Naive thymus-derived CD4-positive, alpha-beta T cell (primary cell): ENCODE results near the gene ACO1. TPM values are rescaled to one million over a fixed set of nuclear protein-coding genes. Genes with fewer than 3 reads are reported as not detected.

Experiments used
- ATAC-seq: fragments of 150-1000 bp; cut with Tn5 transposase; 2 replicates; pipeline ENCODE4 v1.10.0; 2021; ENCODE audit warnings: mild to moderate bottlenecking, moderate library complexity
- CTCF ChIA-PET: fragments of 350-600 bp; sonication (Branson Sonifier 250); formaldehyde crosslinking; loops from one replicate; lab custom pipeline; 2021; ENCODE audit warnings: antibody characterized with exemption; lab: Charles Lee
- POLR2A ChIA-PET: fragments of 350-600 bp; sonication (Branson Sonifier 250); formaldehyde crosslinking; loops from one replicate; lab custom pipeline; 2021; ENCODE audit warnings: antibody characterized with exemption, inconsistent platforms; lab: Charles Lee
- DNase-seq, 9 donors: peaks; one replicate each; pipeline versions ENCODE4 v3.0.0 to v3.0.0-alpha.2; 2020 to 2022; ENCODE audit warnings: mixed read lengths in 1 of 9
- H3K27ac ChIP-seq: one replicate; pipeline ENCODE4 v1.7.0; 2013; ENCODE audit warnings: mild to moderate bottlenecking, low read depth, low read length, moderate library complexity
- H3K27me3 ChIP-seq, 2 donors: one replicate each; pipeline ENCODE4 v1.7.0; 2013; ENCODE audit warnings: low read length in 2 of 2, mild to moderate bottlenecking in 2 of 2, moderate library complexity in 2 of 2; ENCODE audit not compliant: control insufficient read depth in 2 of 2, insufficient read depth in 2 of 2
- H3K36me3 ChIP-seq, 3 experiments: 1 replicate in 2 of 3; 2 replicates in 1 of 3; pipeline ENCODE4 v1.7.0; 2013; ENCODE audit warnings: low read length in 3 of 3, mild to moderate bottlenecking in 3 of 3, moderate library complexity in 1 of 3; ENCODE audit not compliant: insufficient read depth in 3 of 3, control insufficient read depth in 2 of 3
- H3K4me1 ChIP-seq, 2 donors: one replicate each; pipeline ENCODE4 v1.7.0; 2013; ENCODE audit warnings: low read length in 2 of 2, mild to moderate bottlenecking in 2 of 2, moderate library complexity in 1 of 2; ENCODE audit not compliant: control insufficient read depth in 2 of 2, insufficient read depth in 2 of 2
- H3K4me3 ChIP-seq: 2 replicates; pipeline ENCODE4 v1.7.0; 2013; ENCODE audit warnings: mild to moderate bottlenecking, low read length
- H3K9me3 ChIP-seq, 3 experiments: 1 replicate in 2 of 3; 2 replicates in 1 of 3; pipeline ENCODE4 v1.7.0; 2013; ENCODE audit warnings: low read length in 3 of 3; ENCODE audit not compliant: control insufficient read depth in 2 of 3
- H3K27ac Mint-ChIP-seq, 9 donors: one replicate each; pipeline ENCODE4 v1.8.0; 2020 to 2022; ENCODE audit warnings: mixed read lengths in 9 of 9, mild to moderate bottlenecking in 8 of 9, moderate library complexity in 5 of 9, inconsistent platforms in 2 of 9
- H3K27me3 Mint-ChIP-seq, 5 donors: one replicate each; pipeline ENCODE4 v1.8.0; 2021 to 2022; ENCODE audit warnings: mixed read lengths in 5 of 5, mild to moderate bottlenecking in 1 of 5
- H3K36me3 Mint-ChIP-seq, 5 donors: one replicate each; pipeline ENCODE4 v1.8.0; 2020 to 2022; ENCODE audit warnings: mixed read lengths in 5 of 5, mild to moderate bottlenecking in 3 of 5, inconsistent platforms in 1 of 5
- H3K4me1 Mint-ChIP-seq, 7 donors: one replicate each; pipeline ENCODE4 v1.8.0; 2020 to 2022; ENCODE audit warnings: mixed read lengths in 7 of 7, mild to moderate bottlenecking in 3 of 7, inconsistent platforms in 1 of 7
- H3K4me3 Mint-ChIP-seq, 10 donors: one replicate each; pipeline ENCODE4 v1.8.0; 2020 to 2022; ENCODE audit warnings: mild to moderate bottlenecking in 10 of 10, mixed read lengths in 10 of 10, moderate library complexity in 6 of 10, inconsistent platforms in 2 of 10
- H3K9me3 Mint-ChIP-seq, 11 donors: one replicate each; pipeline ENCODE4 v1.8.0; 2020 to 2022; ENCODE audit warnings: mixed read lengths in 11 of 11, mild to moderate bottlenecking in 4 of 11, inconsistent platforms in 1 of 11, moderate library complexity in 1 of 11
- intact Hi-C, 2 donors: fragments of 100-400 bp; cut with micrococcal nuclease; formaldehyde crosslinking; loops; one replicate each; pipeline ENCODE4 v1.15.1; 2023
- polyA plus RNA-seq, 2 donors: library from polyadenylated mRNA; unstranded; fragments of 300-500 nt; fragmentation: Illumina TruSeq; gene quantifications; one replicate each; pipeline ENCODE4 v1.2.3, GENCODE V29; 2021
- total RNA-seq, 6 experiments: library from RNA in 5 of 6; stranded (reverse) in 5 of 6; gene quantifications; 1 replicate in 5 of 6; 2 replicates in 1 of 6; pipeline ENCODE4 v1.2.3 and lab custom pipeline; 2021 to 2026

Gene ACO1
- total and polyA plus RNA-seq, 7 experiments from 2014 or later: 4.7 to 12.3 (median 9.6) TPM

GRCh38 chr9:32486839-32487562, 102.6 kb downstream of the ACO1 start:
- H3K27ac Mint-ChIP-seq: peak overlapping the region in 3 of 9 donors; percentile 4 to 56 (median 4)
- H3K4me3 ChIP-seq: no peak overlapping the region
- no peaks in the 10 kb centered on the region for H3K27me3 ChIP-seq
- POLR2A ChIA-PET: no interaction called here
- CTCF ChIA-PET: interaction anchor here (0.7 kb wide), 1 partner anchor 1516 kb away, joined by 3 read pairs; no protein-coding TSS in a partner anchor
- H3K36me3 ChIP-seq: peaks cover 9 to 85% (median 37%) of the 10 kb centered on the region in 3 experiments
- H3K9me3 Mint-ChIP-seq: no peaks in the 10 kb centered on the region
- no peak for DNase-seq
- peaks cover 22 to 71% (median 51%) of the 10 kb centered on the region in 5 donors for H3K36me3 Mint-ChIP-seq
- no peaks in the 10 kb centered on the region for H3K4me1 ChIP-seq
- no peaks in the 10 kb centered on the region for H3K9me3 ChIP-seq
- no peak overlapping the region for H3K4me3 Mint-ChIP-seq
- peaks cover 0 to 8% (median 0%) of the 10 kb centered on the region in 7 donors for H3K4me1 Mint-ChIP-seq
- ATAC-seq: no peak
- no peak overlapping the region for H3K27ac ChIP-seq
- intact Hi-C loops: no loop called here
- no peaks in the 10 kb centered on the region for H3K27me3 Mint-ChIP-seq

DNA sequence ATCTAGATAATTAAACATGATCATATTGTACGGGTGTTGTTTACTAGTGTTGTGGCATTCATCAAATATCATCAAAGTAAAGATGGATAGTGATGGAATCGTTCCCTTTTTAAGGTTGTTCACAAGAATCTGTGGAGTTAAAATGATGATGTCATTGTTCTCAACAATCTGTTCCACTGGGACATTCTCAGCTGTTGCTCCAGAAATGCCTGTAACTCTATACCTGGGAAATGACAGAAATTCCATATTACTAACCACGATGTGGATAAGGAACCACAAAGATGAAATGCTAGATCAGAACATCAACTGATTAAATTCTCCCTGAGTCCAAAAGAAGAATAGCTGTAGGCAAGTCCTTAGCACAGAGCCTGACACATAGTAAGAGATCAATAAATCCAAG, 103.5 kb downstream of the ACO1 start:
- Histone ChIP-seq H3K4me1 (no peaks in the 10 kb centered on the region), H3K36me3 (peaks cover 15 to 82% (median 37%) of the 10 kb centered on the region in 3 experiments), H3K4me3 (no peak overlapping the region), H3K27ac (no peak overlapping the region), H3K27me3 (no peaks in the 10 kb centered on the region), H3K9me3 (no peaks in the 10 kb centered on the region)
- no peaks in the 10 kb centered on the region for H3K9me3 Mint-ChIP-seq
- H3K4me3 Mint-ChIP-seq: no peak overlapping the region
- H3K36me3 Mint-ChIP-seq: peaks cover 20 to 67% (median 47%) of the 10 kb centered on the region in 5 donors
- peaks cover 0 to 8% (median 0%) of the 10 kb centered on the region in 7 donors for H3K4me1 Mint-ChIP-seq
- ATAC-seq (no peak), DNase-seq (no peak)
- ChIA-PET CTCF (no interaction called here), POLR2A (interaction anchor here (0.6 kb wide), 1 partner anchor 32 kb away, joined by 4 read pairs; no protein-coding TSS in a partner anchor)
- H3K27me3 Mint-ChIP-seq: no peaks in the 10 kb centered on the region
- intact Hi-C loops: no loop called here
- no peak overlapping the region for H3K27ac Mint-ChIP-seq

- Histone ChIP-seq H3K4me3 (no peak overlapping the region), H3K9me3 (no peaks in the 10 kb centered on the region), H3K27ac (no peak overlapping the region), H3K27me3 (no peaks in the 10 kb centered on the region), H3K4me1 (no peaks in the 10 kb centered on the region), H3K36me3 (peaks cover 10 to 60% (median 30%) of the 10 kb centered on the region in 3 experiments)
- Mint-ChIP-seq H3K36me3 (peaks cover 10 to 53% (median 36%) of the 10 kb centered on the region in 5 donors), H3K4me1 (peaks cover 0 to 1% (median 0%) of the 10 kb centered on the region in 7 donors), H3K4me3 (no peak overlapping the region), H3K27ac (peak overlapping the region in 2 of 9 donors; percentile 14 to 39), H3K27me3 (no peaks in the 10 kb centered on the region), H3K9me3 (no peaks in the 10 kb centered on the region)
- intact Hi-C loops: loop anchor here (2.0 to 5.0 kb wide), 2 partner anchors 34 to 37 kb away; partner anchors contain the start of gene RIGI (in 1 of the 2)
- CTCF ChIA-PET: interaction anchor here (1.1 kb wide), 1 partner anchor 112 kb away, joined by 6 read pairs; no protein-coding TSS in a partner anchor
- ATAC-seq: no peak
- POLR2A ChIA-PET: no interaction called here
- no peak for DNase-seq
Measured at GRCh38 chr9:32490601-32491000, 106.2 kb downstream of the ACO1 start.

DNA sequence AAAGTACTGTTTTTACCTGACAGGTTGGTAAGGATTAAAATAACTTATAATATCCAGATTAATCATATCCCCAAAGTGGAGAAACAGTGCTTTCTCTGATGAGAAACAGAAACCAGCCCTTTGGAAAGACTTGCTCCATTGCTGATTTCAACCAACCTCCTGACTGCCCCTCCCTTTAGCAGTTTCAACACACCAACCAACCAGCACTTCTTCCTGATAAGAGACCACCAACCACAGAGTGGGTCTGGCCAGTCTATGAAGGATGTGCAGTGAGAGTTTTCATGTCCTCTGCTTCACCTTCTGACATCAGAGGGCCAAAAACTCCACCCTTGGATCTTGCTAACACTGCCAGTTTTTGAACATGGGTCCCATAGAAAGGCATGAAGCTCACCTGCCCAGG, 113.5 kb downstream of the ACO1 start:
- H3K4me1 ChIP-seq: no peaks in the 10 kb centered on the region
- CTCF ChIA-PET: no interaction called here
- no peak overlapping the region for H3K4me3 ChIP-seq
- no peaks in the 10 kb centered on the region for H3K9me3 ChIP-seq
- no peak overlapping the region for H3K27ac ChIP-seq
- intact Hi-C loops: no loop called here
- H3K36me3 ChIP-seq: peaks cover 6 to 41% (median 12%) of the 10 kb centered on the region in 3 experiments
- DNase-seq (no peak), ATAC-seq (no peak)
- Mint-ChIP-seq H3K27me3 (no peaks in the 10 kb centered on the region), H3K27ac (peak overlapping the region in 3 of 9 donors; percentile 19 to 83 (median 23)), H3K4me1 (peaks cover 0 to 10% (median 4%) of the 10 kb centered on the region in 7 donors), H3K4me3 (no peak overlapping the region), H3K36me3 (peaks cover 5 to 47% (median 30%) of the 10 kb centered on the region in 5 donors), H3K9me3 (no peaks in the 10 kb centered on the region)
- POLR2A ChIA-PET: no interaction called here
- H3K27me3 ChIP-seq: no peaks in the 10 kb centered on the region

DNA sequence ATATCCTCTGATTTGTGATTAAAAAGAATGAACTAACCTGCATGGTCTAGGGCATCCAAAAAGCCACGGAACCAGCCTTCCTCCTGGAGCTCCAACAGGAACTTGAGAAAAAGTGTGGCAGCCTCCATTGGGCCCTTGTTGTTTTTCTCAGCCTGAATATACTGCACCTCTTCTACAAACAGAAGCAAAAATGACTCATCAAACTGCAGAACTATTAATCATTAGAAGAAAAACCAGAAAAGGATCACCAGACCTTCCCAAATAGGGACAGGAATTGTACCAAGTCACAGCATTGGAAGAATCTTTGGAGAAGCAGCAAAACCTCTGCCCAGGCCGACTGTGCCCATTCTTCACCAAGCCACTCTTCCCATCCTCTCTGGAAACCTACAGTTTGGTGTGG, 116.3 kb downstream of the ACO1 start:
- H3K27ac Mint-ChIP-seq: peak overlapping the region in 1 of 9 donors; percentile 26
- Histone ChIP-seq H3K27me3 (no peaks in the 10 kb centered on the region), H3K36me3 (peaks cover 6 to 42% (median 12%) of the 10 kb centered on the region in 3 experiments), H3K4me3 (no peak overlapping the region), H3K9me3 (no peaks in the 10 kb centered on the region), H3K4me1 (no peaks in the 10 kb centered on the region), H3K27ac (no peak overlapping the region)
- ChIA-PET POLR2A (no interaction called here), CTCF (no interaction called here)
- H3K4me3 Mint-ChIP-seq: no peak overlapping the region
- H3K4me1 Mint-ChIP-seq: peaks cover 0 to 18% (median 8%) of the 10 kb centered on the region in 7 donors
- H3K27me3 Mint-ChIP-seq: no peaks in the 10 kb centered on the region
- intact Hi-C loops: no loop called here
- ATAC-seq (no peak), DNase-seq (no peak)
- H3K9me3 Mint-ChIP-seq: no peaks in the 10 kb centered on the region
- H3K36me3 Mint-ChIP-seq: peaks cover 5 to 43% (median 28%) of the 10 kb centered on the region in 5 donors

- DNase-seq: no peak
- peaks cover 5 to 32% (median 20%) of the 10 kb centered on the region in 5 donors for H3K36me3 Mint-ChIP-seq
- no peaks in the 10 kb centered on the region for H3K9me3 ChIP-seq
- CTCF ChIA-PET: no interaction called here
- no peak for ATAC-seq
- H3K9me3 Mint-ChIP-seq: no peaks in the 10 kb centered on the region
- peaks cover 0 to 24% (median 11%) of the 10 kb centered on the region in 7 donors for H3K4me1 Mint-ChIP-seq
- H3K27me3 Mint-ChIP-seq: no peaks in the 10 kb centered on the region
- no peak overlapping the region for H3K4me3 Mint-ChIP-seq
- POLR2A ChIA-PET: no interaction called here
- H3K27ac Mint-ChIP-seq: peak overlapping the region in 4 of 9 donors; percentile 14 to 65 (median 30)
- peaks cover 6 to 33% (median 12%) of the 10 kb centered on the region in 3 experiments for H3K36me3 ChIP-seq
- intact Hi-C loops: no loop called here
- no peak overlapping the region for H3K27ac ChIP-seq
- no peaks in the 10 kb centered on the region for H3K27me3 ChIP-seq
- no peak overlapping the region for H3K4me3 ChIP-seq
- H3K4me1 ChIP-seq: peaks cover 0 to 3% of the 10 kb centered on the region in 2 donors
Measured at GRCh38 chr9:32501868-32502267, 117.4 kb downstream of the ACO1 start.
